K562 (cell line): ENCODE data around the gene RARRES1. TPM values are rescaled to one million over a fixed set of nuclear protein-coding genes. Genes with fewer than 3 reads are reported as not detected.

Source experiments
- CBFA2T2 ChIP-seq: fragments of 450-650 bp; conservative IDR thresholded peaks from 2 replicates; pipeline ENCODE4 v1.6.1; 2017; ENCODE audit warnings: mild to moderate bottlenecking
- CCAR2 ChIP-seq: fragments of 200-400 bp; formaldehyde crosslinking; IDR thresholded peaks from 2 replicates; pipeline ENCODE4 v1.6.1; 2017; ENCODE audit warnings: mild to moderate bottlenecking, low read depth, low read length
- CREM ChIP-seq: IDR thresholded peaks from 2 replicates; pipeline ENCODE4 v1.6.1; 2014; ENCODE audit warnings: antibody characterized with exemption, low read depth
- EZH2 ChIP-seq: IDR thresholded peaks from 2 replicates; pipeline ENCODE4 v1.6.1; 2012; ENCODE audit warnings: low read depth, mild to moderate bottlenecking, inconsistent platforms, low read length, borderline replicate concordance
- FOXM1 ChIP-seq, 2 experiments: fragments of 450-650 bp in 1 of 2; sonication (generic) in 1 of 2; formaldehyde crosslinking in 1 of 2; IDR thresholded peaks; 2 replicates each; pipeline versions ENCODE4 v1.6.1 to v1.9.0; 2017 to 2022; ENCODE audit warnings: low read depth in 2 of 2, mild to moderate bottlenecking in 2 of 2, missing genetic modification reagents in 1 of 2, moderate library complexity in 1 of 2
- HNRNPUL1 ChIP-seq: fragments of 200-400 bp; formaldehyde crosslinking; IDR thresholded peaks from 2 replicates; pipeline ENCODE4 v1.6.1; 2017; ENCODE audit warnings: low read length
- KDM4B ChIP-seq, 2 experiments: fragments of 450-650 bp in 1 of 2; sonication (generic) in 1 of 2; IDR thresholded peaks; 2 replicates each; pipeline ENCODE4 v1.6.1; 2016 to 2017; ENCODE audit warnings: borderline replicate concordance in 2 of 2, antibody characterized with exemption in 1 of 2, low read depth in 1 of 2, mild to moderate bottlenecking in 1 of 2
- LEF1 ChIP-seq: fragments of 450-650 bp; IDR thresholded peaks from 2 replicates; pipeline ENCODE4 v1.6.1; 2016; ENCODE audit warnings: mild to moderate bottlenecking
- PCBP2 ChIP-seq: fragments of 200-400 bp; formaldehyde crosslinking; IDR thresholded peaks from 2 replicates; pipeline ENCODE4 v1.6.1; 2018; ENCODE audit warnings: low read length, low read depth, mild to moderate bottlenecking, moderate library complexity; ENCODE audit not compliant: poor library complexity, severe bottlenecking
- PML ChIP-seq: IDR thresholded peaks from 2 replicates; pipeline ENCODE4 v1.6.1; 2012; ENCODE audit warnings: low read length, inconsistent platforms
- PYGO2 ChIP-seq: fragments of 450-650 bp; IDR thresholded peaks from 2 replicates; pipeline ENCODE4 v1.6.1; 2016; ENCODE audit warnings: mild to moderate bottlenecking, missing genetic modification characterization, moderate library complexity, missing compliant biosample characterization
- TSC22D4 ChIP-seq: fragments of 450-650 bp; IDR thresholded peaks from 2 replicates; pipeline ENCODE4 v1.6.1; 2016; ENCODE audit warnings: missing genetic modification characterization, missing biosample characterization, control low read depth
- YBX1 ChIP-seq: fragments of 450-650 bp; IDR thresholded peaks from 2 replicates; pipeline ENCODE4 v1.7.1; 2016; ENCODE audit warnings: mild to moderate bottlenecking
- ZFP36 ChIP-seq: fragments of 150-350 bp; IDR thresholded peaks from 2 replicates; pipeline ENCODE4 v1.6.1; 2018; ENCODE audit warnings: low read length, low read depth; ENCODE audit not compliant: partially characterized antibody
- ZFPM2 ChIP-seq: fragments of 250-450 bp; sonication (Bioruptor Pico); IDR thresholded peaks from 2 replicates; pipeline ENCODE4 v1.5.1; 2022; ENCODE audit warnings: mild to moderate bottlenecking
- ZKSCAN3 ChIP-seq: fragments of 250-450 bp; sonication (Bioruptor Pico); IDR thresholded peaks from 2 replicates; pipeline ENCODE4 v1.4.0; 2020
- ZNF23 ChIP-seq: fragments of 250-450 bp; sonication (Bioruptor Pico); IDR thresholded peaks from 2 replicates; pipeline ENCODE4 v1.4.0; 2020; ENCODE audit warnings: mild to moderate bottlenecking
- ZNF41 ChIP-seq: fragments of 250-450 bp; sonication (Bioruptor Pico); conservative IDR thresholded peaks from 2 replicates; pipeline ENCODE4 v1.4.0; 2020; ENCODE audit warnings: mild to moderate bottlenecking
- ZNF561 ChIP-seq: fragments of 450-650 bp; formaldehyde crosslinking; conservative IDR thresholded peaks from 2 replicates; pipeline ENCODE4 v1.4.0; 2020; ENCODE audit warnings: mild to moderate bottlenecking, moderate library complexity
- ZNF695 ChIP-seq: fragments of 450-650 bp; formaldehyde crosslinking; IDR thresholded peaks from 2 replicates; pipeline ENCODE4 v1.4.0; 2020; ENCODE audit warnings: mild to moderate bottlenecking, moderate library complexity
- polyA plus RNA-seq, 8 experiments: library from polyadenylated mRNA; depleted of rRNA in 4 of 8; stranded (reverse) in 5 of 8; unstranded in 3 of 8; fragments of >200 nt; fragmentation: Nextera tagmentation in 2 of 8; fragmentation: Illumina TruSeq in 1 of 8; extraction: Ambion mirVana in 2 of 8; extraction: Trizol in 1 of 8; gene quantifications; 2 replicates each; pipeline versions ENCODE4 v1.2.1 to v1.2.3, GENCODE V29; 2011 to 2014; ENCODE audit warnings: inconsistent platforms in 1 of 8, missing spikeins in 1 of 8
- total RNA-seq, 7 experiments: library from RNA; depleted of rRNA in 6 of 7; stranded (reverse); fragments of >200 nt in 6 of 7; fragmentation: Illumina TruSeq in 2 of 7; extraction: Trizol in 2 of 7; gene quantifications; 2 replicates each; pipeline versions ENCODE4 v1.2.1 to v1.2.3, GENCODE V29; 2011 to 2021; ENCODE audit warnings: low replicate concordance in 1 of 7
- TF ChIP-seq, protein P1 (sequence below): fragments of 250-450 bp; sonication (Bioruptor Pico); IDR thresholded peaks from 2 replicates; pipeline ENCODE4 v1.8.0; 2022; ENCODE audit warnings: inconsistent platforms, mild to moderate bottlenecking, moderate library complexity, borderline replicate concordance
- TF ChIP-seq, protein P2 (sequence below): sonication (generic); formaldehyde crosslinking; IDR thresholded peaks from 2 replicates; pipeline ENCODE4 v1.8.0; 2022; ENCODE audit warnings: mild to moderate bottlenecking, missing genetic modification reagents
- TF ChIP-seq, protein P3 (sequence below): fragments of 250-450 bp; sonication (Bioruptor Pico); IDR thresholded peaks from 2 replicates; pipeline ENCODE4 v1.4.0; 2020

The RARRES1 gene
- total and polyA plus RNA-seq, 9 of the 15 experiments (the other 6 are each of a cell fraction or from before 2014, with no cell fraction given), result not detected

DNA sequence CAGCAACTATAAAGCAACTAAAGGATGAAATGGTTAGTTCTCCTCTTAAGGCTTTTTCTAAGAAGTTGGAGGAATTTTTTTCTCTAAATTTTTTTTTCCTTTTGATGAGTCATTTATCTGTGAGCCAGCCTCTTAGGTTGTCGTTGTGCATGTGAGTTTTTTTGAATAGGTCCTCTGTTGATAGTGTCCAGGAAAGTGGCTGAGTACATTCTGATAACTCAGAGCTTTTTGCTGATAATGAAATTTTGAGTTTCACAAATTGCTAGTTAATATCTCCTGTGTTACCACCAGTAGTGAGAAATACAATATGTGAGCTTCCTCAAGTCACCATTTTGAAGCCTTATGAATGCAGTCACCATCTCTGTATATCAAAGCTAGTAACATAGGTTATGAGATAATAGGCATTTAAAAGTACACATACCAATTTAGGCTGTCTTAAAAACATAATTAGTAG is 52.7 kb downstream of the RARRES1 start (continued):
- TF ChIP-seq ZNF695 (CRISPR knock-in tag) (no peak), YBX1 (no peak), LEF1 (peak; percentile 80), EZH2 (no peak), PCBP2 (no peak), CCAR2 (no peak), HNRNPUL1 (no peak), ZNF41 (CRISPR knock-in tag) (no peak), CBFA2T2 (peak; percentile 94), ZFP36 (no peak), CREM (0 out of 2 replicates have a peak, but pooled peaks have one; percentile 16), ZKSCAN3 (no peak), ZFPM2 (CRISPR knock-in tag) (no peak), FOXM1 (IDR thresholded peaks at IDR 0.05; ENCODE audit: low read depth) (peak; percentile 92), FOXM1 (CRISPR knock-in tag; IDR thresholded peaks at IDR 0.05; ENCODE audit: low read depth) (no peak), ZNF561 (no peak), ZNF23 (CRISPR knock-in tag) (no peak), KDM4B (IDR thresholded peaks at IDR 0.05; ENCODE audit: borderline replicate concordance in 2 of 2, low read depth in 1 of 2) (no peak), PYGO2 (tag) (no peak), TSC22D4 (no peak), PML (no peak)
- TF ChIP-seq, protein P1, sequence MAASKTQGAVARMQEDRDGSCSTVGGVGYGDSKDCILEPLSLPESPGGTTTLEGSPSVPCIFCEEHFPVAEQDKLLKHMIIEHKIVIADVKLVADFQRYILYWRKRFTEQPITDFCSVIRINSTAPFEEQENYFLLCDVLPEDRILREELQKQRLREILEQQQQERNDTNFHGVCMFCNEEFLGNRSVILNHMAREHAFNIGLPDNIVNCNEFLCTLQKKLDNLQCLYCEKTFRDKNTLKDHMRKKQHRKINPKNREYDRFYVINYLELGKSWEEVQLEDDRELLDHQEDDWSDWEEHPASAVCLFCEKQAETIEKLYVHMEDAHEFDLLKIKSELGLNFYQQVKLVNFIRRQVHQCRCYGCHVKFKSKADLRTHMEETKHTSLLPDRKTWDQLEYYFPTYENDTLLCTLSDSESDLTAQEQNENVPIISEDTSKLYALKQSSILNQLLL (CRISPR knock-in tag), result no peak
- TF ChIP-seq, protein P2, sequence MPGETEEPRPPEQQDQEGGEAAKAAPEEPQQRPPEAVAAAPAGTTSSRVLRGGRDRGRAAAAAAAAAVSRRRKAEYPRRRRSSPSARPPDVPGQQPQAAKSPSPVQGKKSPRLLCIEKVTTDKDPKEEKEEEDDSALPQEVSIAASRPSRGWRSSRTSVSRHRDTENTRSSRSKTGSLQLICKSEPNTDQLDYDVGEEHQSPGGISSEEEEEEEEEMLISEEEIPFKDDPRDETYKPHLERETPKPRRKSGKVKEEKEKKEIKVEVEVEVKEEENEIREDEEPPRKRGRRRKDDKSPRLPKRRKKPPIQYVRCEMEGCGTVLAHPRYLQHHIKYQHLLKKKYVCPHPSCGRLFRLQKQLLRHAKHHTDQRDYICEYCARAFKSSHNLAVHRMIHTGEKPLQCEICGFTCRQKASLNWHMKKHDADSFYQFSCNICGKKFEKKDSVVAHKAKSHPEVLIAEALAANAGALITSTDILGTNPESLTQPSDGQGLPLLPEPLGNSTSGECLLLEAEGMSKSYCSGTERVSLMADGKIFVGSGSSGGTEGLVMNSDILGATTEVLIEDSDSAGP (CRISPR knock-in tag), result no peak
- TF ChIP-seq, protein P3, sequence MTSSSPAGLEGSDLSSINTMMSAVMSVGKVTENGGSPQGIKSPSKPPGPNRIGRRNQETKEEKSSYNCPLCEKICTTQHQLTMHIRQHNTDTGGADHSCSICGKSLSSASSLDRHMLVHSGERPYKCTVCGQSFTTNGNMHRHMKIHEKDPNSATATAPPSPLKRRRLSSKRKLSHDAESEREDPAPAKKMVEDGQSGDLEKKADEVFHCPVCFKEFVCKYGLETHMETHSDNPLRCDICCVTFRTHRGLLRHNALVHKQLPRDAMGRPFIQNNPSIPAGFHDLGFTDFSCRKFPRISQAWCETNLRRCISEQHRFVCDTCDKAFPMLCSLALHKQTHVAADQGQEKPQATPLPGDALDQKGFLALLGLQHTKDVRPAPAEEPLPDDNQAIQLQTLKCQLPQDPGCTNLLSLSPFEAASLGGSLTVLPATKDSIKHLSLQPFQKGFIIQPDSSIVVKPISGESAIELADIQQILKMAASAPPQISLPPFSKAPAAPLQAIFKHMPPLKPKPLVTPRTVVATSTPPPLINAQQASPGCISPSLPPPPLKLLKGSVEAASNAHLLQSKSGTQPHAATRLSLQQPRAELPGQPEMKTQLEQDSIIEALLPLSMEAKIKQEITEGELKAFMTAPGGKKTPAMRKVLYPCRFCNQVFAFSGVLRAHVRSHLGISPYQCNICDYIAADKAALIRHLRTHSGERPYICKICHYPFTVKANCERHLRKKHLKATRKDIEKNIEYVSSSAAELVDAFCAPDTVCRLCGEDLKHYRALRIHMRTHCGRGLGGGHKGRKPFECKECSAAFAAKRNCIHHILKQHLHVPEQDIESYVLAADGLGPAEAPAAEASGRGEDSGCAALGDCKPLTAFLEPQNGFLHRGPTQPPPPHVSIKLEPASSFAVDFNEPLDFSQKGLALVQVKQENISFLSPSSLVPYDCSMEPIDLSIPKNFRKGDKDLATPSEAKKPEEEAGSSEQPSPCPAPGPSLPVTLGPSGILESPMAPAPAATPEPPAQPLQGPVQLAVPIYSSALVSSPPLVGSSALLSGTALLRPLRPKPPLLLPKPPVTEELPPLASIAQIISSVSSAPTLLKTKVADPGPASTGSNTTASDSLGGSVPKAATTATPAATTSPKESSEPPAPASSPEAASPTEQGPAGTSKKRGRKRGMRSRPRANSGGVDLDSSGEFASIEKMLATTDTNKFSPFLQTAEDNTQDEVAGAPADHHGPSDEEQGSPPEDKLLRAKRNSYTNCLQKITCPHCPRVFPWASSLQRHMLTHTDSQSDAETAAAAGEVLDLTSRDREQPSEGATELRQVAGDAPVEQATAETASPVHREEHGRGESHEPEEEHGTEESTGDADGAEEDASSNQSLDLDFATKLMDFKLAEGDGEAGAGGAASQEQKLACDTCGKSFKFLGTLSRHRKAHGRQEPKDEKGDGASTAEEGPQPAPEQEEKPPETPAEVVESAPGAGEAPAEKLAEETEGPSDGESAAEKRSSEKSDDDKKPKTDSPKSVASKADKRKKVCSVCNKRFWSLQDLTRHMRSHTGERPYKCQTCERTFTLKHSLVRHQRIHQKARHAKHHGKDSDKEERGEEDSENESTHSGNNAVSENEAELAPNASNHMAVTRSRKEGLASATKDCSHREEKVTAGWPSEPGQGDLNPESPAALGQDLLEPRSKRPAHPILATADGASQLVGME, result no peak
